DMS53 treated with DMSO at 0.1 percent for 48 hours (cell line): ENCODE results near the gene FRAS1.
"Not testable (repeated sequence)": the region's sequence is repeated elsewhere in the genome, so short reads cannot be mapped to it uniquely, and the experiment has no call there.

Experiments used
- DNase-seq: peaks from one replicate; lab custom pipeline; 2025; ENCODE audit not compliant: unreplicated experiment; lab: John Stamatoyannopoulos, UW

The FRAS1 gene

GRCh38 chr4:78162342-78162741 is 105.2 kb downstream of the FRAS1 start:
- DNase-seq: no peak

GRCh38 chr4:78162821-78163220 is 105.7 kb downstream of the FRAS1 start:
- DNase-seq: no peak

GRCh38 chr4:78165758-78166157 is 108.6 kb downstream of the FRAS1 start:
- DNase-seq: no peak

- no peak for DNase-seq
Observed at GRCh38 chr4:78166622-78167021, 109.5 kb downstream of the FRAS1 start.

GRCh38 chr4:78167510-78167909 is 110.4 kb downstream of the FRAS1 start:
- no peak for DNase-seq

GRCh38 chr4:78168029-78168428 is 110.9 kb downstream of the FRAS1 start:
- DNase-seq: no peak

- no peak for DNase-seq
Observed at GRCh38 chr4:78169728-78170127, 112.6 kb downstream of the FRAS1 start.

GRCh38 chr4:78171482-78171881 is 114.4 kb downstream of the FRAS1 start:
- DNase-seq: no peak

GRCh38 chr4:78174891-78175290 is 117.8 kb downstream of the FRAS1 start:
- no peak for DNase-seq

GRCh38 chr4:78179196-78179595 is 122.1 kb downstream of the FRAS1 start:
- no peak for DNase-seq

GRCh38 chr4:78181681-78182234 is 124.6 kb downstream of the FRAS1 start:
- not testable (repeated sequence) for DNase-seq

- no peak for DNase-seq
Observed at GRCh38 chr4:78184584-78184983, 127.5 kb downstream of the FRAS1 start.

- no peak for DNase-seq
Observed at GRCh38 chr4:78185117-78185516, 128.0 kb downstream of the FRAS1 start.

- peak; percentile 18 for DNase-seq
Observed at GRCh38 chr4:78186597-78187543, 129.7 kb downstream of the FRAS1 start.

- no peak for DNase-seq
Observed at GRCh38 chr4:78190068-78190467, 132.9 kb downstream of the FRAS1 start.

- no peak for DNase-seq
Observed at GRCh38 chr4:78190595-78190994, 133.5 kb downstream of the FRAS1 start.

GRCh38 chr4:78197947-78198346 is 140.8 kb downstream of the FRAS1 start:
- DNase-seq: no peak

- no peak for DNase-seq
Observed at GRCh38 chr4:78199984-78200383, 142.9 kb downstream of the FRAS1 start.

- no peak for DNase-seq
Observed at GRCh38 chr4:78200949-78201348, 143.8 kb downstream of the FRAS1 start.

GRCh38 chr4:78204176-78204575 is 147.1 kb downstream of the FRAS1 start:
- no peak for DNase-seq

- no peak for DNase-seq
Observed at GRCh38 chr4:78205591-78205990, 148.5 kb downstream of the FRAS1 start.

GRCh38 chr4:78207541-78207940 is 150.4 kb downstream of the FRAS1 start:
- DNase-seq: no peak
